Uterus (tissue), 4 donors: ENCODE measurements around the gene SLC37A4. TPM values are rescaled to one million over a fixed set of nuclear protein-coding genes. Genes with fewer than 3 reads are reported as not detected.
A peak's percentile ranks its signal among the peaks of the same experiment; 100 is the strongest.
"Not testable (repeated sequence)": the region's sequence is repeated elsewhere in the genome, so short reads cannot be mapped to it uniquely, and the experiment has no call there.

Experiments
- DNase-seq, 2 donors: peaks; one replicate each; pipeline ENCODE4 v3.0.0-alpha.2; 2019 to 2020
- H3K27ac ChIP-seq, 2 donors: fragments of 200-600 bp; sonication (generic); 1 replicate in 1 of 2; 2 replicates in 1 of 2; pipeline ENCODE4 v1.5.1; 2016 to 2018
- H3K27me3 ChIP-seq, 2 donors: fragments of 200-600 bp; sonication (generic); one replicate each; pipeline ENCODE4 v1.5.1; 2018 to 2019; ENCODE audit warnings: control low read depth in 1 of 2
- H3K36me3 ChIP-seq, 2 donors: fragments of 200-600 bp; sonication (generic); one replicate each; pipeline ENCODE4 v1.5.1; 2019; ENCODE audit warnings: control low read depth in 1 of 2
- H3K4me1 ChIP-seq, 2 donors: fragments of 200-600 bp; sonication (generic); one replicate each; pipeline ENCODE4 v1.5.1; 2018 to 2019; ENCODE audit warnings: control low read depth in 1 of 2
- H3K4me3 ChIP-seq, 2 donors: fragments of 200-600 bp; sonication (generic); 1 replicate in 1 of 2; 2 replicates in 1 of 2; pipeline ENCODE4 v1.5.1; 2018 to 2019; ENCODE audit warnings: mild to moderate bottlenecking in 1 of 2
- H3K9me3 ChIP-seq, 2 donors: fragments of 200-600 bp; sonication (generic); one replicate each; pipeline ENCODE4 v1.5.1; 2019; ENCODE audit warnings: control low read depth in 1 of 2
- POLR2A ChIP-seq, 2 donors: fragments of 450-650 bp; IDR thresholded peaks; one replicate each; pipeline ENCODE4 v1.6.1; 2016; ENCODE audit warnings: antibody characterized with exemption in 2 of 2, mild to moderate bottlenecking in 1 of 2, moderate library complexity in 1 of 2
- intact Hi-C: fragments of 100-400 bp; cut with DNase I; formaldehyde crosslinking; loops from one replicate; pipeline ENCODE4 v1.15.1; 2023; ENCODE audit warnings: low total_unique reads
- total RNA-seq, 4 donors: library from RNA; depleted of rRNA in 3 of 4; stranded (reverse); fragments of >200 nt in 3 of 4; gene quantifications; one replicate each; pipeline versions ENCODE4 v1.1.0 to v1.2.4, GENCODE V29; 2014 to 2023
- TF ChIP-seq, protein P1 (sequence below), 4 experiments: fragments of 200-600 bp in 2 of 4; fragments of 450-650 bp in 2 of 4; sonication (generic) in 2 of 4; IDR thresholded peaks; one replicate each; pipeline ENCODE4 v1.5.1; 2016 to 2019; ENCODE audit warnings: antibody characterized with exemption in 4 of 4, mild to moderate bottlenecking in 2 of 4, moderate library complexity in 1 of 4
- donor health status: DM: yes; HTN: yes; CAD: no.

Gene SLC37A4
- total RNA-seq, 4 donors from 2014 or later = 7.4 to 18.1 (median 11.9) TPM

GRCh38 chr11:118998388-118998717, 32.3 kb downstream of the SLC37A4 start:
- no peak for DNase-seq
- Histone ChIP-seq H3K27ac (peak overlapping the region; percentile 82 to 85), H3K9me3 (no peaks in the 10 kb centered on the region), H3K4me3 (peak overlapping the region; percentile 52 to 89), H3K36me3 (no peaks in the 10 kb centered on the region), H3K4me1 (peaks cover 0 to 5% of the 10 kb centered on the region in 2 donors), H3K27me3 (no peaks in the 10 kb centered on the region)
- intact Hi-C loops = no loop called here
- no peak for TF ChIP-seq POLR2A (IDR thresholded peaks at IDR 0.05)
- TF ChIP-seq, protein P1, sequence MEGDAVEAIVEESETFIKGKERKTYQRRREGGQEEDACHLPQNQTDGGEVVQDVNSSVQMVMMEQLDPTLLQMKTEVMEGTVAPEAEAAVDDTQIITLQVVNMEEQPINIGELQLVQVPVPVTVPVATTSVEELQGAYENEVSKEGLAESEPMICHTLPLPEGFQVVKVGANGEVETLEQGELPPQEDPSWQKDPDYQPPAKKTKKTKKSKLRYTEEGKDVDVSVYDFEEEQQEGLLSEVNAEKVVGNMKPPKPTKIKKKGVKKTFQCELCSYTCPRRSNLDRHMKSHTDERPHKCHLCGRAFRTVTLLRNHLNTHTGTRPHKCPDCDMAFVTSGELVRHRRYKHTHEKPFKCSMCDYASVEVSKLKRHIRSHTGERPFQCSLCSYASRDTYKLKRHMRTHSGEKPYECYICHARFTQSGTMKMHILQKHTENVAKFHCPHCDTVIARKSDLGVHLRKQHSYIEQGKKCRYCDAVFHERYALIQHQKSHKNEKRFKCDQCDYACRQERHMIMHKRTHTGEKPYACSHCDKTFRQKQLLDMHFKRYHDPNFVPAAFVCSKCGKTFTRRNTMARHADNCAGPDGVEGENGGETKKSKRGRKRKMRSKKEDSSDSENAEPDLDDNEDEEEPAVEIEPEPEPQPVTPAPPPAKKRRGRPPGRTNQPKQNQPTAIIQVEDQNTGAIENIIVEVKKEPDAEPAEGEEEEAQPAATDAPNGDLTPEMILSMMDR (IDR thresholded peaks at IDR 0.05) = no peak

DNA sequence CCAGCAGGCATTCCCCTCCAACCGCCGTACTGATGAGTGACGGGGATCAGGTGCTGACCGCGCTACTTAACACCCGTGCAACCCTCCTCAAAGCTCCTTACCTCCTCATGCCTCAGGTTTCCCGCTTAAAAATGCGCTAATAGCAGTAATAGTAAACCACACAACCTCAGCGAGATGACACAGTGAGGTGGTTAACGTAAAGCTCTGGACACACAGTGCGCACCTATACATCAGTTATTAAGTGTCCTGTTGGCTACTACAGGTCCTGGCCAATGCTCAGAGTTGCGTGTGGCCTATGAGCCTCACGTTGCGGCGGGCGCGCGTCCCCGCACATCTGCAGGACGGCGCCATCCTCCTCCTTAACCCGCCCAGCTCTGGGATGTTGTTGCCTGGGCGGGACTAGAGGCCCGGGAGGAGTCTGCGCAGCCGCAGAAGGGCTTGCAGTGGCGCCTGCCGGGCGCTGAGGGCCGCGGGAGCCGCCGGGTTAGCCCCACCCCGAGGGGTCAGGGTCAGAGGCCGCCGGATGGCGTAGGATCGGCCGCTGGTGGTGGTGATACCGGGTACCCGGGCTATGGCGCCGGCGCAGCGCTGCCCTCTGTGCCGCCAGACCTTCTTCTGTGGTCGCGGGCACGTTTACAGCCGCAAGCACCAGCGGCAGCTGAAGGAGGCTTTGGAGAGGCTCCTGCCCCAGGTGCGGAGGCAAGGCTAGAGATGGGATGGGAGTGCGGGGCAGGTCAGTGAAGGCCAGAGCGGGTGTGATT, 32.9 kb downstream of the SLC37A4 start, which contains the start of gene CENATAC:
Gene CENATAC (plus strand): TSS at position 512 of the 761 bp plus-strand sequence. CDS start 60 bp downstream, at position 572.
- peak; percentile 93 to 96 for DNase-seq
- H3K4me1 ChIP-seq = peaks cover 0 to 5% of the 10 kb centered on the region in 2 donors
- peak within 1 kb of the TSS; percentile 82 to 85 for H3K27ac ChIP-seq
- H3K27me3 ChIP-seq = no peaks in the 10 kb centered on the region
- TF ChIP-seq POLR2A (IDR thresholded peaks at IDR 0.05) = peak; percentile 83 to 89
- TF ChIP-seq, protein P1 (IDR thresholded peaks at IDR 0.05) = peak in 2 of 4 experiments; percentile 38 to 41
- no peaks in the 10 kb centered on the region for H3K36me3 ChIP-seq
- peak within 1 kb of the TSS; percentile 52 to 89 for H3K4me3 ChIP-seq
- intact Hi-C loops = no loop called here
- no peaks in the 10 kb centered on the region for H3K9me3 ChIP-seq

DNA sequence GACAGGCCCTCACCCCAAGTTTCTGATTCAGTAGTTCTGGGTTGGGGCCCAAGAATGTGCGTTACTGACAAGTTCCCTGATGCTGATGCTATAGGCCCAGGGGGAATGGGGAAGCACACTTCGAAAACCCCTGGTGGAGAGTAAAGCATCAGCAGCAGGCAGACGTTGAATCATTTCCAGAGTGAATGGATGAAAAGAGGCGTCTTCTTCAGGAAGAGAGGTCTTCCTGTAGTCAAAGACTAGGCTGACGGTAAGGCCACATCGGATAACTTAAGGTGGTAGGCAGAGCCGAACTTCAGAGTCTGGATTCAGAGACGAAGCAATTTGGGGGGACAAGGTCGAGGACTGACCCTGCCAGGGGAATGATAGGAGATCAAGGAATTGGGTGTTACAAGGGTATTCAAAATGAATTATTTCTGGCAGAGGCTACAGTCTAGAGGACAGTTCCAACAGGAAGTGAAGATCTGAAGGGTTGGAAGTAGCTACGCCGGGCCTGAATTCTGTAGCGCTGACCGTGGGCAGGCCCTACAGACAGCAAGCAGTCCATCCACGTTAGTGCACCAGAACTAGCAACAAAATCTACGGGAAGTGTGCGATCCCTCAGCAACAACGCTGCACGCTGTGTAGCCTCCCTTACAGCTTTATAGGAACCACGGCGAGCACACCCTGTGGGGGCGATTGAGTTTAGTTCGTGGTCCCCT, 33.6 kb downstream of the SLC37A4 start:
- Histone ChIP-seq H3K27me3 (no peaks in the 10 kb centered on the region), H3K4me1 (peaks cover 0 to 5% of the 10 kb centered on the region in 2 donors), H3K9me3 (no peaks in the 10 kb centered on the region), H3K27ac (peak overlapping the region; percentile 82 to 85), H3K36me3 (no peaks in the 10 kb centered on the region), H3K4me3 (peak overlapping the region; percentile 52 to 89)
- TF ChIP-seq, protein P1 (IDR thresholded peaks at IDR 0.05) = no peak
- TF ChIP-seq POLR2A (IDR thresholded peaks at IDR 0.05) = no peak
- no peak for DNase-seq
- intact Hi-C loops = no loop called here

- H3K27me3 ChIP-seq, H3K27ac ChIP-seq, H3K4me3 ChIP-seq, intact Hi-C loops, H3K4me1 ChIP-seq, H3K9me3 ChIP-seq, H3K36me3 ChIP-seq, DNase-seq: not testable (repeated sequence)
Measured at GRCh38 chr11:118991486-118992038, 39.1 kb downstream of the SLC37A4 start.

- intact Hi-C loops = no loop called here
- DNase-seq = no peak
- no peak overlapping the region for H3K4me3 ChIP-seq
- no peaks in the 10 kb centered on the region for H3K9me3 ChIP-seq
- no peak overlapping the region for H3K27ac ChIP-seq
- no peak for TF ChIP-seq POLR2A (IDR thresholded peaks at IDR 0.05)
- TF ChIP-seq, protein P1 (IDR thresholded peaks at IDR 0.05) = no peak
- H3K4me1 ChIP-seq = no peaks in the 10 kb centered on the region
- H3K36me3 ChIP-seq = no peaks in the 10 kb centered on the region
- H3K27me3 ChIP-seq = no peaks in the 10 kb centered on the region
Measured at GRCh38 chr11:118988280-118988679, 42.4 kb downstream of the SLC37A4 start.
